G401 (cell line): ENCODE data around the gene CMA1. TPM values are rescaled to one million over a fixed set of nuclear protein-coding genes. Genes with fewer than 3 reads are reported as not detected.
A peak's percentile ranks its signal among the peaks of the same experiment; 100 is the strongest.
"Not testable (repeated sequence)": the region's sequence is repeated elsewhere in the genome, so short reads cannot be mapped to it uniquely, and the experiment has no call there.

ENCODE experiments used
- DNase-seq: peaks from one replicate; pipeline ENCODE4 v3.0.0-alpha.2; 2015; ENCODE audit warnings: low spot score
- in situ Hi-C: cut with HindIII; loops from 2 replicates; pipeline ENCODE4 v1.10.0; 2016; ENCODE audit warnings: low sequenced_read_pairs, mixed read lengths
- total RNA-seq: library from RNA; depleted of rRNA; stranded (reverse); fragments of >200 nt; shearing (Covaris generic); gene quantifications from 2 replicates; pipeline ENCODE4 v1.2.3, GENCODE V29; 2014; rRNA removed

Gene CMA1, protein sequence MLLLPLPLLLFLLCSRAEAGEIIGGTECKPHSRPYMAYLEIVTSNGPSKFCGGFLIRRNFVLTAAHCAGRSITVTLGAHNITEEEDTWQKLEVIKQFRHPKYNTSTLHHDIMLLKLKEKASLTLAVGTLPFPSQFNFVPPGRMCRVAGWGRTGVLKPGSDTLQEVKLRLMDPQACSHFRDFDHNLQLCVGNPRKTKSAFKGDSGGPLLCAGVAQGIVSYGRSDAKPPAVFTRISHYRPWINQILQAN
- total RNA-seq: not detected in 2 replicates

DNA sequence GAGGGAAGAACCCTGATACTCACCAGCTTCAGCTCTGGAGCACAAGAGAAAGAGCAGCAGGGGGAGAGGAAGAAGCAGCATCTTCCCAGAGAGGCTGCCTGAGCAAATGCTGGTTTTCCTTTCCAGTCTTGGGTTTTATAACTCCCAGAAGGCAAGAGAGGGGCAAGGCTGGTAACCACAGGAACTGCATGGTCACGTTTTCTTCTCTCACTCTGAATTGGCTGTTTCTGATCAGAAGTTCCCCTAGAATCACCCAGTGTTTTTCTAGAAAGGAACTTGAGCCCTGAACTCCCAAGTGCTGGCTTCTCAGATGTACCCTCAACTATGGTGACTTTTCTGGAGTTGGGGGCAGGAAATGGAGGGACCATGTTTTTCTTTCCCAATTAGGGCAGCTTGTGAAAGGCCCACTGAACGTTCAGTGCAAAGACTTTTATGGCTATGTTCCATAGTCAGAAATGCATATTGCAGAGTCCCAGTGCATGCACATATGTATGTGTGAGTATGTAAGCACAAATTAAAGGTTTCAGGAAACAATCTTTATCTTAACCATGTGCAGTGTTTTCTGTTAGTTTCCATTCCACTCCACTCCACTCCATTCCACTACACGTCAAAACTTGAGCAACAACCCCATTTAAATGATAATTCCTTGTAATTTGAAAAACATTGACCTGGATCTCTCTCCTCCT lies at the start of gene CMA1:
Gene CMA1, minus strand, starts transcription at position 111 of the 686 bp plus-strand sequence. Its CDS starts 30 bp downstream, at position 81.
- DNase-seq: no peak
- in situ Hi-C loops: no loop called here

GRCh38 chr14:24556756-24557155 lies 48.7 kb upstream of the CMA1 start:
- DNase-seq: no peak
- in situ Hi-C loops: no loop called here

- DNase-seq, in situ Hi-C loops: not testable (repeated sequence)
Observed at GRCh38 chr14:24549064-24549463, 41.0 kb upstream of the CMA1 start.

GRCh38 chr14:24542346-24542936 lies 34.4 kb upstream of the CMA1 start:
- in situ Hi-C loops: no loop called here
- DNase-seq: no peak

DNA sequence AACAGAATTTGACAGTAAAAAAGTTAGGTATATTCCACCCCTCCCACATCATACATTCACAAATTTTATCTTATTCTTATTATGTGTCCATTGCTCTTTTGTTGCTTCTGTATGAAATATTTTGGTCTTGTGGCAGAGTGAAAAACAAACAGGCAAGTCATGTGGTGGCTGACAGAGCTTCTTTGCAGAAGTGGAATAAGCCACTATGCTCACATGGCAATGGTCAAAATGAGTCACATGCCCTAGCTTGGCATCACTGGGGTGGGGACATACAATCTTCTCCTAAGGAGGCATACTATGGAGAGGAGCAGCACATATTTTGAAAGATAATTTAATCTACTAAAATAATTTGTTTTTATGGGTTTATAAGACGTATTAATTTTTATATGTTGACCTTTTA lies 27.7 kb upstream of the CMA1 start:
- DNase-seq: no peak
- in situ Hi-C loops: no loop called here

GRCh38 chr14:24534286-24534685 lies 26.2 kb upstream of the CMA1 start:
- in situ Hi-C loops: no loop called here
- DNase-seq: no peak

DNA sequence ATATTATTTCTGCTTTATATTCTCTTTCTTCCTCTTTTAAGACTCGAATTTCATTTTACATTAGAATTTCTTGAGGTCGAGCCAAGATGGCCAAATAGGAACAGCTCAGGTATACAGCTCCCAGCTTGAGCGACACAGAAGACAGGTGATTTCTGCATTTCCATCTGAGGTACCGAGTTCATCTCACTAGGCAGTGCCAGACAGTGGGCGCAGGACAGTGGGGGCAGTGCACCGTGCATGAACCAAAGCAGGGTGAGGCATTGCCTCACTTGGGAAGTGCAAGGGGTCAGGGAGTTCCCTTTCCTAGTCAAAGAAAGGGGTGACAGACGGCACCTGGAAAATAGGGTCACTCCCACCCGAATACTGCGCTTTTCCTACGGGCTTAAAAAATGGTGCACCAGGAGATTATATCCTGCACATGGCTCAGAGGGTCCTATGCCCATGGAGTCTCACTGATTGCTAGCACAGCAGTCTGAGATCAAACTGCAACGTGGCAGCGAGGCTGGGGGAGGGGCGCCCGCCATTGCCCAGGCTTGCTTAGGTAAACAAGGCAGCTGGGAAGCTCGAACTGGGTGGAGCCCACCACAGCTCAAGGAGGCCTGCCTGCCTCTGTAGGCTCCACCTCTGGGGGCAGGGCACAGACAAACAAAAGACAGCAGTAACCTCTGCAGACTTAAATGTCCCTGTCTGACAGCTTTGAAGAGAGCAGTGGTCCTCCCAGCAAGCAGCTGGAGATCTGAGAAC lies 18.0 kb upstream of the CMA1 start:
- DNase-seq, in situ Hi-C loops: not testable (repeated sequence)

- DNase-seq: no peak
- in situ Hi-C loops: no loop called here
Observed at GRCh38 chr14:24518851-24519250, 10.8 kb upstream of the CMA1 start.

GRCh38 chr14:24514209-24514608 lies 6.1 kb upstream of the CMA1 start:
- DNase-seq: no peak
- in situ Hi-C loops: no loop called here

DNA sequence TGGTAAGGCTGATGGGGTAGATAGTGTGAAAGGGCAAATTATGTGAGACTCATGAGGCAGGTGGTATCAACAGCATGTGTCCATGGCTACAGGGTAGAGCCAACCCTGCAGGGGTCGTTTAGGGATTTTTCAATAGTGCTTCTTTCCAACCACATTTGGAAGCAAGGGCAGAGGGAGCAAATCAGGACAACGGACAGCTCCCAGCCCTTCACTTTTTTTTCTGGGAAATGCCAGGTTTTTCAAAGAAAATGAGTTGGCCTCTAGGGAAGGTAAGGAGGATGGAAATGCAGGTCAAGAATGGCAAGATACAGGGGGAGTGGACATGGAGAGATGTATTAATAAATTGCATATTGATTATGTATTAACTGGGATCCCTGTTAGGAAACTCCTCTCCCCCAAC lies 4.9 kb upstream of the CMA1 start:
- in situ Hi-C loops: no loop called here
- no peak for DNase-seq

GRCh38 chr14:24506443-24506842 lies 1.6 kb downstream of the CMA1 start:
- in situ Hi-C loops: no loop called here
- no peak for DNase-seq

- no peak for DNase-seq
- in situ Hi-C loops: no loop called here
Observed at GRCh38 chr14:24504425-24504950, 3.6 kb downstream of the CMA1 start.

DNA sequence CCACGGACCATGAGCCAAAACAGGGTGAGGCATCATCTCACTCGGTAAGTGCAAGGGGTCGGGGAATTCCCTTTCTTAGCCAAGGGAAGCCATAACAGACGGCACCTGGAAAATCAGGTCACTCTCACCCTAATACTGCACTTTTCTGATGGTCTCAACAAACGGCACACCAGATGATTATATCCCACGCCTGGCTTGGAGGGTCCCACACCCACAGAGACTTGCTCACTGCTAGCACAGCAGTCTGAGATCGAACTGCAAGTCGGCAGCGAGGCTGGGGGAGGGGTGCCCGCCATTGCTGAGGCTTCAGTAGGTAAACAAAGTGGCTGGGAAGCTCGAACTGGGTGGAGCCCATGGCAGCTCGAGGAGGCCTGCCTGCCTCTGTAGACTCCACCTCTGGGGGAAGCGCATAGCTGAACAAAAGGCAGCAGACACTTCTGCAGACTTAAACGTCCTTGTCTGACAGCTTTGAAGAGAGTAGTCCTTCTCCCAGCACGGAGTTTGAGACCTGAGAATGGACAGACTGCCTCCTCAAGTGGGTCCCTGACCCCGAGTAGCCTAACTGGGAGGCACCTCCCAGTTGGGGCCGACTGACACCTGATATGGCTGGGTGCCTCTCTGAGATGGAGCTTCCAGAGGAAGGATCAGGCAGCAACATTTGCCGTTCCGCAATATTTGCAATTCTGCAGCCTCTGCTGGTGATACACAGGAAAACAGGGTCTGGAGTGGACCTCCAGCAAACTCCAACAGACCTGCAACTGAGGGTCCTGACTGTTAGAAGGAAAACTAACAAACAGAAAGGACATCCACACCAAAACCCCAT lies 16.3 kb downstream of the CMA1 start:
- in situ Hi-C loops, DNase-seq: not testable (repeated sequence)

DNA sequence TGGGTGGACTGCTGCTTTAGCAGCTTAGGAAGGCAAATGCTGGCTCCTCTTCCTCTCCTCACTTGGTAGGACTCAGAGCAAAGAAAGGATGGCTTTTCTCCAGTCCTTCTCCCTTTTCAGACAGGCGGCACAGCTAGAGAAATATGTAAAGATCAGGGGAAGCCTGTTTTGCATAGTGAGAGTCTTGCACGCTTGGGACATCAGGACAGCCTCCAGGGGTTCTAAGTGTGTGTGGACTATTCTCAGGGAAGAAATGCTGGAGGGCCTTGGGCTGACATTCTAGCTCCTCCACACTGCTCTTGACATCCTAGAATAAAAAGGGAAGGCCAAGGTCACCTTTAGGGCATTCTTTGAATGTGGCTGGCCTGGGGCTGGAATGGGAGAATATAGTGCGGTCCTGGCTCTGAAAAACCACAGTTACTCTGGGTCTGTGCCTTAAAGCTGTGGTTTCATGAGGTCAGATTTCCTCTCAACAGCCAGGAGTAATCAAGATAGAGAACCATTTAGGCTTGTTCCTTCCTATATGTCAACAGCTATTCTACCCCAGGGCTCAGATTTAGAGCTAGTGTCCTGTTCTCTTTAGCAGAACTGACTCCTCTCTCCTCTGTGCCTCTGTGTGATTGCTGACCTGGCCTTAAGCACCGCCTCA lies 24.3 kb downstream of the CMA1 start:
- in situ Hi-C loops: no loop called here
- no peak for DNase-seq

- in situ Hi-C loops, DNase-seq: not testable (repeated sequence)
Observed at GRCh38 chr14:24482699-24483303, 25.3 kb downstream of the CMA1 start.

- in situ Hi-C loops: no loop called here
- peak; percentile 2 for DNase-seq
Observed at GRCh38 chr14:24481622-24482324, 26.3 kb downstream of the CMA1 start.

DNA sequence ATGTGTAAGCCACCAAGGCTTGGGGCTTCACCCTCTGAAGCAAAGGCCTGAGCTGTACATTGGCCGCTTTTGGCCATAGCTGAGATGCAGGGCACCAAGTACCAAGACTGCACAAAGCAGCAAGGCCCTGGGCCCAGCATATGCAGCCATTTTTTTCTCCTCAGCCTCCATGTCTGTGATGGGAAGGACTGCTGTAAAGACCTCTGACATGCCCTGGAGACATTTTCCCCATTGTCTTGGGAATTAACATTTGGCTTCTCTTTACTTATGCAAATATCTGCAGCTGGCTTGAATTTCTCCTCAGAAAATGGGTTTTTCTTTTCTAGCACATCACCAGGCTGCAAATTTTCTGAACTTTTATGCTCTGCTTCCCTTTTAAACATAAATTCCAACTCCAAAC lies 28.1 kb downstream of the CMA1 start:
- DNase-seq, in situ Hi-C loops: not testable (repeated sequence)
